GM12878 (cell line): ENCODE results near the gene IRAK3. TPM values are rescaled to one million over a fixed set of nuclear protein-coding genes. Genes with fewer than 3 reads are reported as not detected.

Experiments used
- ATAC-seq: fragments of 200-7000 bp; cut with Tn5 transposase; 3 replicates; pipeline ENCODE4 v1.9.1; 2020; ENCODE audit warnings: mild to moderate bottlenecking, moderate library complexity
- BruUV-seq: library from RNA; stranded (reverse); fragments of 400-500 nt; replicated peaks from 2 replicates; lab custom pipeline; 2021; lab: Mats Ljungman, UMichigan
- CTCF ChIA-PET: fragments of 300-600 bp; sonication (Branson Sonifier 250); formaldehyde crosslinking; extraction: SDS; loops from one replicate; lab custom pipeline; 2021; ENCODE audit warnings: inconsistent platforms; lab: Yijun Ruan, JAX
- POLR2A ChIA-PET: fragments of 350-600 bp; formaldehyde crosslinking; extraction: SDS; loops from one replicate; lab custom pipeline; 2021; ENCODE audit warnings: inconsistent platforms; lab: Charles Lee
- RAD21 ChIA-PET: fragments of 300-600 bp; sonication (Branson Sonifier 250); formaldehyde crosslinking; loops from one replicate; lab custom pipeline; 2023; ENCODE audit warnings: antibody characterized with exemption; ENCODE audit not compliant: unreplicated experiment; lab: Charles Lee
- SMC1A ChIA-PET: fragments of 300-600 bp; sonication (Branson Sonifier 250); formaldehyde crosslinking; loops from one replicate; lab custom pipeline; 2023; ENCODE audit not compliant: unreplicated experiment, uncharacterized antibody; lab: Charles Lee
- DNase-seq: peaks from one replicate; pipeline ENCODE4 v3.0.0-alpha.2; 2011; ENCODE audit warnings: low read depth, low spot score
- FAIRE-seq: peaks from 3 replicates; lab custom pipeline; 2011; peaks lifted over from hg19 to GRCh38; lab: Jason Lieb, UNC
- H2AFZ ChIP-seq: 2 replicates; pipeline ENCODE4 v1.6.0; 2011; ENCODE audit warnings: low read depth, low read length, control low read depth; ENCODE audit not compliant: control insufficient read depth
- H3K27ac ChIP-seq: 2 replicates; pipeline ENCODE4 v1.5.1; 2011; ENCODE audit warnings: control low read depth; ENCODE audit not compliant: control insufficient read depth, insufficient read depth
- H3K27me3 ChIP-seq, 2 experiments: replicated peaks in 1 of 2; 2 replicates each; pipeline versions ENCODE4 v1.6.0 to v1.6.1; 2011; ENCODE audit warnings: low read length in 1 of 2; ENCODE audit not compliant: control insufficient read depth in 2 of 2, insufficient read depth in 2 of 2
- H3K36me3 ChIP-seq, 2 experiments: 2 replicates each; pipeline ENCODE4 v1.5.1; 2011; ENCODE audit warnings: low read length in 1 of 2; ENCODE audit not compliant: control insufficient read depth in 2 of 2, insufficient read depth in 2 of 2
- H3K4me1 ChIP-seq: 2 replicates; pipeline ENCODE4 v1.6.1; 2011; ENCODE audit warnings: mild to moderate bottlenecking, low read length, moderate library complexity, mixed read lengths; ENCODE audit not compliant: control insufficient read depth, insufficient read depth
- H3K4me2 ChIP-seq: 2 replicates; pipeline ENCODE4 v1.6.0; 2011; ENCODE audit warnings: control low read depth; ENCODE audit not compliant: control insufficient read depth, insufficient read depth
- H3K4me3 ChIP-seq: fragments of 200-600 bp; sonication (generic); 2 replicates; pipeline ENCODE4 v1.5.1; 2016
- H3K79me2 ChIP-seq: 2 replicates; pipeline ENCODE4 v1.6.0; 2011; ENCODE audit warnings: low read length; ENCODE audit not compliant: control insufficient read depth, insufficient read depth
- H3K9ac ChIP-seq: 2 replicates; pipeline ENCODE4 v1.8.0; 2011; ENCODE audit warnings: low read length, control low read depth, mixed read lengths; ENCODE audit not compliant: control insufficient read depth, insufficient read depth
- H3K9me3 ChIP-seq: replicated peaks from 3 replicates; pipeline ENCODE4 v1.5.1; 2011; ENCODE audit warnings: mild to moderate bottlenecking, low read length; ENCODE audit not compliant: control insufficient read depth, insufficient read depth
- H4K20me1 ChIP-seq: 2 replicates; pipeline ENCODE4 v1.6.0; 2011; ENCODE audit not compliant: control insufficient read depth, insufficient read depth
- EP300 ChIP-seq, 2 experiments: fragments of 150-350 bp in 1 of 2; IDR thresholded peaks; 2 replicates each; pipeline ENCODE4 v1.6.1; 2011 to 2012; ENCODE audit warnings: low read depth in 2 of 2, low read length in 2 of 2, borderline replicate concordance in 1 of 2, improper control_type of control experiment in 1 of 2, inconsistent platforms in 1 of 2; ENCODE audit not compliant: control insufficient read depth in 1 of 2
- IRF3 ChIP-seq: fragments of 450-650 bp; IDR thresholded peaks from 2 replicates; pipeline ENCODE4 v1.6.1; 2014; ENCODE audit warnings: mild to moderate bottlenecking
- LARP7 ChIP-seq: fragments of 450-650 bp; IDR thresholded peaks from 2 replicates; pipeline ENCODE4 v1.6.1; 2017; ENCODE audit warnings: mild to moderate bottlenecking
- NRF1 ChIP-seq: conservative IDR thresholded peaks from 2 replicates; pipeline ENCODE4 v1.6.1; 2011; ENCODE audit warnings: mild to moderate bottlenecking, low read depth, low read length, improper control_type of control experiment
- RAD51 ChIP-seq: fragments of 450-650 bp; IDR thresholded peaks from 2 replicates; pipeline ENCODE4 v1.6.1; 2016; ENCODE audit warnings: moderate library complexity, mild to moderate bottlenecking, inconsistent platforms
- SREBF2 ChIP-seq: IDR thresholded peaks from 2 replicates; pipeline ENCODE4 v1.6.1; 2012; ENCODE audit warnings: mild to moderate bottlenecking, low read length
- SRF ChIP-seq, 2 experiments: IDR thresholded peaks; 2 replicates each; pipeline ENCODE4 v1.6.1; 2011; ENCODE audit warnings: low read depth in 2 of 2, low read length in 2 of 2, mild to moderate bottlenecking in 1 of 2, moderate library complexity in 1 of 2
- SUPT20H ChIP-seq: IDR thresholded peaks from 2 replicates; pipeline ENCODE4 v1.6.1; 2011; ENCODE audit warnings: low read depth, mild to moderate bottlenecking, low read length, moderate library complexity, borderline replicate concordance; ENCODE audit not compliant: control insufficient read depth
- TARDBP ChIP-seq: IDR thresholded peaks from 2 replicates; pipeline ENCODE4 v1.6.1; 2016; ENCODE audit warnings: borderline replicate concordance
- TCF7 ChIP-seq: IDR thresholded peaks from 2 replicates; pipeline ENCODE4 v1.6.1; 2014; ENCODE audit warnings: antibody characterized with exemption, borderline replicate concordance
- USF2 ChIP-seq: IDR thresholded peaks from 2 replicates; pipeline ENCODE4 v1.6.1; 2011; ENCODE audit warnings: low read depth, low read length, improper control_type of control experiment, borderline replicate concordance
- ZZZ3 ChIP-seq: IDR thresholded peaks from 2 replicates; pipeline ENCODE4 v1.6.1; 2011; ENCODE audit warnings: low read depth; ENCODE audit not compliant: control insufficient read depth, insufficient read length
- WGBS: methylation state at CpG from one replicate; pipeline ENCODE4 v1.1.6; 2016; ENCODE audit warnings: low lambda C conversion rate; ENCODE audit not compliant: insufficient replicate concordance, insufficient coverage; ENCODE audit errors: missing lambda C conversion rate; 5-methylcytosine and 5-hydroxymethylcytosine counted together
- in situ Hi-C: fragments of 300-500 bp; cut with MboI; formaldehyde crosslinking; loops from 9 replicates; pipeline ENCODE4 v1.14.3; 2018; ENCODE audit warnings: mixed read lengths
- intact Hi-C: fragments of 100-400 bp; cut with micrococcal nuclease; formaldehyde crosslinking; loops from one replicate; pipeline ENCODE4 v1.14.2; 2022; ENCODE audit not compliant: unreplicated experiment
- polyA plus RNA-seq, 11 experiments: library from polyadenylated mRNA; depleted of rRNA in 4 of 11; unstranded in 6 of 11; stranded (reverse) in 5 of 11; fragments of >200 nt; fragmentation: Nextera tagmentation in 4 of 11; fragmentation: Illumina TruSeq in 1 of 11; extraction: Ambion mirVana in 4 of 11; extraction: Trizol in 1 of 11; gene quantifications; 1 replicate in 1 of 11; 2 replicates in 10 of 11; pipeline versions ENCODE4 v1.2.1 to v1.2.3, GENCODE V29; 2011 to 2016; ENCODE audit warnings: inconsistent platforms in 2 of 11, missing spikeins in 2 of 11, low read depth in 1 of 11
- total RNA-seq, 4 experiments: library from RNA; depleted of rRNA in 3 of 4; stranded (reverse); fragments of >200 nt in 3 of 4; fragmentation: Illumina TruSeq in 1 of 4; extraction: Trizol in 1 of 4; gene quantifications; 2 replicates each; pipeline versions ENCODE4 v1.2.1 to v1.2.3, GENCODE V29; 2013 to 2021
- TF ChIP-seq, protein P1 (sequence below): fragments of 450-650 bp; IDR thresholded peaks from 2 replicates; pipeline ENCODE4 v1.6.1; 2016; ENCODE audit warnings: mild to moderate bottlenecking, moderate library complexity, borderline replicate concordance

Gene IRAK3
- total and polyA plus RNA-seq, 10 of the 15 experiments (the other 5 are each of a cell fraction or from before 2014, with no cell fraction given): 1.4 to 14.1 (median 5.4) TPM

DNA sequence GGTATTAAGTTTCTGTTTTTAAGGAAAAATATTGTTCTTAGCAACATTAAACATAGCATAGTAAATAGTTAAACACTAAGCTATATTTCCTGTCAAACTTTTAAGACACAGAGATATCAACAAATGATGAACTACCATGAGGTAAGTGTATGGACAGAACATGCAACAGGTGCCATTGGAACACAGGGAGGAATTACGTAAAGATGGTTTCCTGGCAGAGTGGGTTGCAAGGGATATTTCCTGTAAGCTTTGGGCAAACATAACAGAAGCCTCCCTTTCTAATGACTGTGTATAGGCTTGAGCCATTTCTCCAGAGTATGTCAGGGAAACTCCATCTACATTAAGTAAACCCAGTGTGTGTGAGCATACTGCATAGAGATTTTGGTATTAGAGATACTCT lies 81.6 kb downstream of the IRAK3 start (continued):
- TF ChIP-seq, protein P1, sequence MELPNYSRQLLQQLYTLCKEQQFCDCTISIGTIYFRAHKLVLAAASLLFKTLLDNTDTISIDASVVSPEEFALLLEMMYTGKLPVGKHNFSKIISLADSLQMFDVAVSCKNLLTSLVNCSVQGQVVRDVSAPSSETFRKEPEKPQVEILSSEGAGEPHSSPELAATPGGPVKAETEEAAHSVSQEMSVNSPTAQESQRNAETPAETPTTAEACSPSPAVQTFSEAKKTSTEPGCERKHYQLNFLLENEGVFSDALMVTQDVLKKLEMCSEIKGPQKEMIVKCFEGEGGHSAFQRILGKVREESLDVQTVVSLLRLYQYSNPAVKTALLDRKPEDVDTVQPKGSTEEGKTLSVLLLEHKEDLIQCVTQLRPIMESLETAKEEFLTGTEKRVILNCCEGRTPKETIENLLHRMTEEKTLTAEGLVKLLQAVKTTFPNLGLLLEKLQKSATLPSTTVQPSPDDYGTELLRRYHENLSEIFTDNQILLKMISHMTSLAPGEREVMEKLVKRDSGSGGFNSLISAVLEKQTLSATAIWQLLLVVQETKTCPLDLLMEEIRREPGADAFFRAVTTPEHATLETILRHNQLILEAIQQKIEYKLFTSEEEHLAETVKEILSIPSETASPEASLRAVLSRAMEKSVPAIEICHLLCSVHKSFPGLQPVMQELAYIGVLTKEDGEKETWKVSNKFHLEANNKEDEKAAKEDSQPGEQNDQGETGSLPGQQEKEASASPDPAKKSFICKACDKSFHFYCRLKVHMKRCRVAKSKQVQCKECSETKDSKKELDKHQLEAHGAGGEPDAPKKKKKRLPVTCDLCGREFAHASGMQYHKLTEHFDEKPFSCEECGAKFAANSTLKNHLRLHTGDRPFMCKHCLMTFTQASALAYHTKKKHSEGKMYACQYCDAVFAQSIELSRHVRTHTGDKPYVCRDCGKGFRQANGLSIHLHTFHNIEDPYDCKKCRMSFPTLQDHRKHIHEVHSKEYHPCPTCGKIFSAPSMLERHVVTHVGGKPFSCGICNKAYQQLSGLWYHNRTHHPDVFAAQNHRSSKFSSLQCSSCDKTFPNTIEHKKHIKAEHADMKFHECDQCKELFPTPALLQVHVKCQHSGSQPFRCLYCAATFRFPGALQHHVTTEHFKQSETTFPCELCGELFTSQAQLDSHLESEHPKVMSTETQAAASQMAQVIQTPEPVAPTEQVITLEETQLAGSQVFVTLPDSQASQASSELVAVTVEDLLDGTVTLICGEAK: no peak
- TF ChIP-seq SRF (IDR thresholded peaks at IDR 0.05; ENCODE audit: low read depth in 2 of 2, low read length in 2 of 2) (no peak), USF2 (no peak), SREBF2 (no peak), EP300 (IDR thresholded peaks at IDR 0.05; ENCODE audit: borderline replicate concordance in 1 of 2, control insufficient read depth in 1 of 2, low read depth in 2 of 2, low read length in 2 of 2) (no peak), LARP7 (no peak), ZZZ3 (no peak)

GRCh38 chr12:66272650-66273049 lies 83.6 kb downstream of the IRAK3 start:
- no peak for ATAC-seq
- H3K36me3 ChIP-seq: no peaks in the 10 kb centered on the region
- FAIRE-seq: no peak
- ChIA-PET CTCF (interaction anchor here (1.5 kb wide), 1 partner anchor 420 kb away, joined by 3 read pairs; no protein-coding TSS in a partner anchor), POLR2A (no interaction called here), SMC1A (interaction anchor here (0.8 to 1.2 kb wide), 4 partner anchors 13 to 901 kb away, joined by 3 to 4 read pairs (median 3); no protein-coding TSS in a partner anchor), RAD21 (interaction anchor here (0.9 to 2.0 kb wide), 4 partner anchors 30 to 420 kb away, joined by 3 to 8 read pairs (median 3); partner anchors contain the start of gene HELB)
- H2AFZ ChIP-seq: no peak overlapping the region
- intact Hi-C loops: no loop called here
- H3K4me3 ChIP-seq: no peak overlapping the region
- WGBS: 28% methylated on average over 3 of the region's 3 CpGs
- no peak overlapping the region for H3K9ac ChIP-seq
- DNase-seq: no peak
- no peaks in the 10 kb centered on the region for H3K9me3 ChIP-seq
- in situ Hi-C loops: no loop called here
- no peaks in the 10 kb centered on the region for H3K27me3 ChIP-seq
- BruUV-seq: no TSS peak
- H4K20me1 ChIP-seq: no peaks in the 10 kb centered on the region
- H3K27ac ChIP-seq: no peak overlapping the region
- no peaks in the 10 kb centered on the region for H3K79me2 ChIP-seq
- H3K4me1 ChIP-seq: peaks cover 9% of the 10 kb centered on the region
- H3K4me2 ChIP-seq: no peak overlapping the region
- TF ChIP-seq TARDBP (no peak), SUPT20H (no peak), IRF3 (no peak), NRF1 (no peak), TCF7 (no peak), RAD51 (no peak)
